Heart right ventricle (tissue), 16 donors: Measurements from ENCODE around the gene TM7SF3. TPM values are rescaled to one million over a fixed set of nuclear protein-coding genes. Genes with fewer than 3 reads are reported as not detected.
"Not testable (repeated sequence)": the region's sequence is repeated elsewhere in the genome, so short reads cannot be mapped to it uniquely, and the experiment has no call there.

Source experiments
- ATAC-seq, 8 donors: fragments of 200-7000 bp; cut with Tn5 transposase; one replicate each; pipeline ENCODE4 v1.9.1; 2020; ENCODE audit warnings: mild to moderate bottlenecking in 8 of 8, moderate library complexity in 8 of 8, moderate number of reproducible peaks in 1 of 8
- DNase-seq, 2 donors: peaks; one replicate each; pipeline ENCODE4 v3.0.0-alpha.2; 2020
- H3K27ac ChIP-seq, 10 donors: fragments of 200-600 bp; sonication (generic) in 2 of 10; one replicate each; pipeline versions ENCODE4 v1.5.0 to v1.8.0; 2020 to 2022; ENCODE audit warnings: mild to moderate bottlenecking in 3 of 10
- H3K27me3 ChIP-seq, 7 donors: fragments of 200-600 bp; one replicate each; pipeline ENCODE4 v1.8.0; 2021 to 2022; ENCODE audit warnings: mild to moderate bottlenecking in 2 of 7
- H3K36me3 ChIP-seq, 9 donors: fragments of 200-600 bp; sonication (generic) in 1 of 9; one replicate each; pipeline versions ENCODE4 v1.5.0 to v1.8.0; 2020 to 2022; ENCODE audit warnings: mild to moderate bottlenecking in 2 of 9
- H3K4me1 ChIP-seq, 9 donors: fragments of 200-600 bp; sonication (generic) in 1 of 9; one replicate each; pipeline versions ENCODE4 v1.5.0 to v1.8.0; 2020 to 2022; ENCODE audit warnings: mild to moderate bottlenecking in 4 of 9
- H3K4me3 ChIP-seq, 10 donors: fragments of 200-600 bp; sonication (generic) in 2 of 10; one replicate each; pipeline versions ENCODE4 v1.5.0 to v1.8.0; 2020 to 2022; ENCODE audit warnings: mild to moderate bottlenecking in 7 of 10, moderate library complexity in 2 of 10
- H3K9me3 ChIP-seq, 11 donors: fragments of 200-600 bp in 10 of 11; sonication (generic) in 2 of 11; one replicate each; pipeline versions ENCODE4 v1.5.0 to v1.8.0; 2013 to 2022; ENCODE audit warnings: mild to moderate bottlenecking in 2 of 11, control low read depth in 1 of 11, moderate library complexity in 1 of 11
- WGBS, 2 donors: extraction: QIAGEN DNeasy Blood & Tissue Kit; methylation state at CpG; one replicate each; pipeline ENCODE4 v1.1.7; 2013; ENCODE audit warnings: inconsistent platforms in 1 of 2; 5-methylcytosine and 5-hydroxymethylcytosine counted together
- intact Hi-C, 10 donors: fragments of 100-400 bp; cut with DNase I; formaldehyde crosslinking; loops; one replicate each; pipeline versions ENCODE4 v1.11.1 to v1.14.2; 2022
- polyA plus RNA-seq, 2 donors: library from polyadenylated mRNA; stranded (reverse); fragments of 200-250 nt; gene quantifications; one replicate each; pipeline ENCODE4 v1.2.3, GENCODE V29; 2013
- total RNA-seq, 10 donors: library from RNA; stranded (reverse); fragmentation: NEBNext Ultra II Directional in 3 of 10; extraction: Animal tissue kit (Norgen Biotek cat#: 25700) in 3 of 10; gene quantifications; one replicate each; pipeline versions ENCODE4 v1.2.1 to v1.2.4, GENCODE V29; 2021 to 2023
- TF ChIP-seq, protein P1 (sequence below), 9 donors: fragments of 200-600 bp; sonication (generic) in 2 of 9; IDR thresholded peaks; one replicate each; pipeline versions ENCODE4 v1.5.0 to v1.8.0; 2021 to 2022; ENCODE audit warnings: antibody characterized with exemption in 9 of 9, mild to moderate bottlenecking in 5 of 9, moderate library complexity in 1 of 9
- donor health status: Arrhythmogenic right ventricular cardiomyopathy.
- donor health status: ischemic (EF 13 %, LVEDD 7.1; RV severe dilation, severe dysfunction).
- donor health status: healthy with polysubstance abuse.
- donor health status: DM: no; HTN: yes; CAD: no.
- donor health status: DM: no; HTN: no; CAD: no.
- donor health status: ischemic (EF 25% LVEDD 6.9; RV normal size, moderate dysfunction).
- donor health status: ischemic (EF 25% LVEDD 5.7; RV mildly dilated, moderate dysfunction).
- donor health status: healthy.
- donor health status: DM: yes; HTN: yes; CAD: no.
- donor health status: Ischemic cardiomyopathy.
- donor health status: ischemic (EF 35%, LVEDD 5.7; RV mildly dilated, moderate dysfunction).
- donor health status: nonischemic (EF 11% LVEDD 7.7; RV severe dilation, severe dysfunction).
- donor health status: DM: yes; HTN: yes; CAD: no.
- donor health status: PGD.
- donor health status: ischemic (EF 29% LVEDD 5.4; RV normal size, mild dysfunction).
- donor health status: nonischemic (EF 23%, LVEDD 6.1; RV moderate dilation, normal function).

Gene TM7SF3
- total and polyA plus RNA-seq, 12 donors = 8.6 to 29.3 (median 22.8) TPM

DNA sequence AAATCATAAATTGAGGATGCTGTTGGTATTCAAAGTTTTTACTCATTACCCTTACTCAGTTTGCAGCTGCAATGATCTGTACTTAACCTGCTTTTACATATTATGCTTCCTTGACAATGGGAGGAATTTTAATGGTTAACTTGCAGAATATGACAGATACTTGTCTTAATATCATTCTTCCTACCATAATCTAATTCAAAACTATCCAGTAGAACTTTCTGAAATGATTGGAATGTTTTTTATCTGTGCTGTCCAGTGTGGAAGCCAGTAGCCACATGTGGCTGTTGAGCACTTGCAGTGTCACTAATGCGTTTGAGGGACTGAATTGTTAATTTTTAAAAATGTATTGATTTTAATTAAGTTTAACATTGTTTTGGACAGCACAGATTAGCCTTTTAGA is 52.4 kb downstream of the TM7SF3 start:
- Histone ChIP-seq H3K4me1 (peaks cover 0 to 12% (median 0%) of the 10 kb centered on the region in 9 donors), H3K9me3 (no peaks in the 10 kb centered on the region), H3K4me3 (no peak overlapping the region), H3K27ac (no peak overlapping the region), H3K36me3 (peaks cover 0 to 100% (median 49%) of the 10 kb centered on the region in 9 donors), H3K27me3 (no peaks in the 10 kb centered on the region)
- TF ChIP-seq, protein P1, sequence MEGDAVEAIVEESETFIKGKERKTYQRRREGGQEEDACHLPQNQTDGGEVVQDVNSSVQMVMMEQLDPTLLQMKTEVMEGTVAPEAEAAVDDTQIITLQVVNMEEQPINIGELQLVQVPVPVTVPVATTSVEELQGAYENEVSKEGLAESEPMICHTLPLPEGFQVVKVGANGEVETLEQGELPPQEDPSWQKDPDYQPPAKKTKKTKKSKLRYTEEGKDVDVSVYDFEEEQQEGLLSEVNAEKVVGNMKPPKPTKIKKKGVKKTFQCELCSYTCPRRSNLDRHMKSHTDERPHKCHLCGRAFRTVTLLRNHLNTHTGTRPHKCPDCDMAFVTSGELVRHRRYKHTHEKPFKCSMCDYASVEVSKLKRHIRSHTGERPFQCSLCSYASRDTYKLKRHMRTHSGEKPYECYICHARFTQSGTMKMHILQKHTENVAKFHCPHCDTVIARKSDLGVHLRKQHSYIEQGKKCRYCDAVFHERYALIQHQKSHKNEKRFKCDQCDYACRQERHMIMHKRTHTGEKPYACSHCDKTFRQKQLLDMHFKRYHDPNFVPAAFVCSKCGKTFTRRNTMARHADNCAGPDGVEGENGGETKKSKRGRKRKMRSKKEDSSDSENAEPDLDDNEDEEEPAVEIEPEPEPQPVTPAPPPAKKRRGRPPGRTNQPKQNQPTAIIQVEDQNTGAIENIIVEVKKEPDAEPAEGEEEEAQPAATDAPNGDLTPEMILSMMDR (IDR thresholded peaks at IDR 0.05) = no peak
- WGBS, 2 donors = 45 to 59% methylated on average over 1 of the region's 1 CpG
- intact Hi-C loops = no loop called here
- no peak for ATAC-seq
- no peak for DNase-seq

DNA sequence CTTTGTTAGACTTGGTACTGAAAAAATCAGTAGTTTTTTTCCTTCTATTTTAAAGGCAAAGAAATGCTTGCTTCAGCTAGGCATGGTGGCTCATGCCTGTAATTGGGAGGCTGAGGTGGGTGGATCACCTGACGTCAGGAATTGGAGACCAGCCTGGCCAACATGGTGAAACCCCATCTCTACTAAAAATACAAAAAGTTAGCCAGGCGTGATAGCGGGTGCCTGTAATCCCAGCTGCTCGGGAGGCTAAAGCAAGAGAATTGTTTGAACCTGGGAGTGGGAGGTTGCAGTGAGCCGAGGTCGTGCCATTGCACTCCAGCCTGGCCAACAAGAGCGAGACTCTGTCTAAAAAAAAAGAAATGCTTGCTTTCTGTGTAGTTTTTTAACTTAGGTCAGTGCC is 52.8 kb downstream of the TM7SF3 start:
- H3K4me3 ChIP-seq = not testable (repeated sequence)

DNA sequence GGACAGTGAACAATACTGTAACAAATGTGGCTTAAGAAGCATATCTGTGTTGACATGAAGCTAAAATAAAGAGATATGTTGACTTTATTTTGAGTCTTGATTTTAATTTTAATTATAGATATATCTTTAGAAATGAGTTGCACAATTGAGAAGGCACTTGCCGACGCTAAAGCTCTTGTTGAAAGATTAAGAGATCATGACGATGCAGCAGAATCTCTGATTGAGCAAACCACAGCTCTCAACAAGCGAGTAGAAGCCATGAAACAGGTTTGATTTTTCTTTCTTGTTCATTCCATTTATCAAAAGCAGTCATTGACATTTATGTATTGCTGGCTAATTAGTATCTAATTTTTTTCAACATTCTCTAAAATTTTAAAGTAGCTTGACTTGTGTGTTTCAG is 60.2 kb downstream of the TM7SF3 start:
- peaks cover 0 to 37% (median 13%) of the 10 kb centered on the region in 9 donors for H3K4me1 ChIP-seq
- DNase-seq (no peak), ATAC-seq (no peak)
- TF ChIP-seq, protein P1 (IDR thresholded peaks at IDR 0.05) = no peak
- H3K4me3 ChIP-seq = no peak overlapping the region
- H3K36me3 ChIP-seq = peaks cover 0 to 43% (median 23%) of the 10 kb centered on the region in 9 donors
- H3K27ac ChIP-seq = peak overlapping the region in 1 of 10 donors; percentile 75
- 59 to 75% methylated on average over 4 of the region's 4 CpGs for WGBS, 2 donors
- intact Hi-C loops = no loop called here
- H3K27me3 ChIP-seq = no peaks in the 10 kb centered on the region
- H3K9me3 ChIP-seq = peaks cover 0 to 3% (median 0%) of the 10 kb centered on the region in 11 donors

More for the DNA sequence above, 52.8 kb downstream of the TM7SF3 start:
- Histone ChIP-seq H3K36me3 (peaks cover 0 to 100% (median 49%) of the 10 kb centered on the region in 9 donors), H3K4me1 (peaks cover 0 to 12% (median 0%) of the 10 kb centered on the region in 9 donors)
- H3K9me3 ChIP-seq, intact Hi-C loops, H3K27me3 ChIP-seq, DNase-seq, H3K27ac ChIP-seq, ATAC-seq: not testable (repeated sequence)
- 94 to 96% methylated on average over 7 of the region's 7 CpGs for WGBS, 2 donors

DNA sequence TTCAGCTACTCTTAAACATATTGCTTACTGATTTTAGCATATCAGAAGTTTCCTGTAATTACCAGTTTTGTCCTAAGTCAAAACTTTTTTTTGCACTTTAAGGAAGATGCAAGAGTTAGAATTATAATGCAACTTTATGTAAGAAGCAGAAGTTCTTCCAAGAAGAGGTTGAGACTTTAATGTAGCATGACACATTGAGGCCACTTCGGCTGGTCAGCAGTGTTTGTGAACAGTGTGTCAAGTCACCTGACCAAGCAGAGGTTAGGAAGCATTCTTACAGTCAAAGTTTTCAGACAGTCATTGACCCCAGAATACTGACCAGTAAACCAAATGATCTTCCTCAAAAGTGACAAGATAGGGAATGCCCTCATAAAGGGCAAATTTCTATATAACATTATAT is 60.7 kb downstream of the TM7SF3 start:
- WGBS, 2 donors = 44 to 55% methylated on average over 1 of the region's 1 CpG

DNA sequence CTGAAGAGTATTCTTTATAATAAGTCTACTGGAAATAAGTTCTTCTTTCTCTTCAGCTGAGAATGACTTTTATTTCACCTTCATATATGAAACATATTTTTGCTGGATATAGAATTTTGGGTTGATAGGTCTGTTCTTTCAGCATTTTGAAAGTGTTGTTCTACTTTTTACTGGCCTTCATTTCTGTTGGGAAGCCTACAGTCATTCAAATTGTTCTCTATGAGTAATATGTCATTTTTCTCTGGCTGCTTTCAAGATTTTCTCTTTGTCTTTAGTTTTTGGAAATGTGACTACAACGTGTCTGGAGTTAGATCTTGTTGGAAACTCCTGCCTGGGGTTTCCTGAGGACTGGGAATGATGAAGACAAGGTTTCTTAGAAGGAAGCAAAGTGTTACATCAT is 65.9 kb downstream of the TM7SF3 start:
- TF ChIP-seq, protein P1 (IDR thresholded peaks at IDR 0.05) = no peak
- H3K9me3 ChIP-seq = peaks cover 0 to 41% (median 19%) of the 10 kb centered on the region in 11 donors
- intact Hi-C loops = no loop called here
- no peaks in the 10 kb centered on the region for H3K27me3 ChIP-seq
- 96 to 100% methylated on average over 1 of the region's 1 CpG for WGBS, 2 donors
- DNase-seq = no peak
- no peak overlapping the region for H3K4me3 ChIP-seq
- H3K36me3 ChIP-seq = peaks cover 0 to 17% (median 0%) of the 10 kb centered on the region in 9 donors
- H3K27ac ChIP-seq = no peak overlapping the region
- H3K4me1 ChIP-seq = peaks cover 0 to 32% (median 2%) of the 10 kb centered on the region in 9 donors
- no peak for ATAC-seq

More for the DNA sequence above, 60.7 kb downstream of the TM7SF3 start:
- no peaks in the 10 kb centered on the region for H3K27me3 ChIP-seq
- DNase-seq (no peak), ATAC-seq (peak in 4 of 8 donors; percentile 34 to 75 (median 57))
- TF ChIP-seq, protein P1 (IDR thresholded peaks at IDR 0.05) = no peak
- intact Hi-C loops = no loop called here
- H3K4me1 ChIP-seq = peaks cover 0 to 37% (median 13%) of the 10 kb centered on the region in 9 donors
- H3K36me3 ChIP-seq = peaks cover 0 to 37% (median 20%) of the 10 kb centered on the region in 9 donors
- H3K9me3 ChIP-seq = peaks cover 0 to 9% (median under 1%) of the 10 kb centered on the region in 11 donors
- H3K27ac ChIP-seq = peak overlapping the region in 1 of 10 donors; percentile 75
- no peak overlapping the region for H3K4me3 ChIP-seq
